Uterus (tissue), 2 donors: ENCODE data around the gene FAM229B.

ENCODE experiments used
- CTCF ChIP-seq, 4 experiments: fragments of 200-600 bp in 2 of 4; fragments of 450-650 bp in 2 of 4; sonication (generic) in 2 of 4; IDR thresholded peaks; one replicate each; pipeline ENCODE4 v1.5.1; 2016 to 2019; ENCODE audit warnings: antibody characterized with exemption in 4 of 4, mild to moderate bottlenecking in 2 of 4, moderate library complexity in 1 of 4
- POLR2A ChIP-seq, 2 donors: fragments of 450-650 bp; IDR thresholded peaks; one replicate each; pipeline ENCODE4 v1.6.1; 2016; ENCODE audit warnings: antibody characterized with exemption in 2 of 2, mild to moderate bottlenecking in 1 of 2, moderate library complexity in 1 of 2

DNA sequence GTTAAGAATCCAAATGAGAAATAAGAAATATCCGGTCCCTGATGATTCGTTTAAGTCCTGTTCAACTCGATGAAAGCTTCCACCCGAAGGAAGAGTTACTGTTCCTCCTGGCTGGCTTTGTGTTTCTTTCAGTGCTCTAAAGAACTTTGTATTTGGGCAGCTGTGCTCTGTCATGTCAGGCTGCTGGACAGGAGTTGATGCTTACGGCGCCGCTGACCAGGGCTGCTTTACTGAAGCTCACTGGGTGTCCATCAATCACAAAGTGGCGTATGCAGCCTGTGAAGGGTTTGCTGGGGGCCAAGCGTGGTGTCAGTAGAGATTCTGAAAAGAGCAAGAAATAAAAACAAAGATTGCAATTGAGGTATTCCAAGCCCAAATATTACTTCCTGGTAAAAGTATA, 21.9 kb downstream of the FAM229B start:
- TF ChIP-seq CTCF (IDR thresholded peaks at IDR 0.05), result no peak
- TF ChIP-seq POLR2A (IDR thresholded peaks at IDR 0.05), result no peak
